ENCODE measurements around the gene IQSEC3.

Gene IQSEC3

DNA sequence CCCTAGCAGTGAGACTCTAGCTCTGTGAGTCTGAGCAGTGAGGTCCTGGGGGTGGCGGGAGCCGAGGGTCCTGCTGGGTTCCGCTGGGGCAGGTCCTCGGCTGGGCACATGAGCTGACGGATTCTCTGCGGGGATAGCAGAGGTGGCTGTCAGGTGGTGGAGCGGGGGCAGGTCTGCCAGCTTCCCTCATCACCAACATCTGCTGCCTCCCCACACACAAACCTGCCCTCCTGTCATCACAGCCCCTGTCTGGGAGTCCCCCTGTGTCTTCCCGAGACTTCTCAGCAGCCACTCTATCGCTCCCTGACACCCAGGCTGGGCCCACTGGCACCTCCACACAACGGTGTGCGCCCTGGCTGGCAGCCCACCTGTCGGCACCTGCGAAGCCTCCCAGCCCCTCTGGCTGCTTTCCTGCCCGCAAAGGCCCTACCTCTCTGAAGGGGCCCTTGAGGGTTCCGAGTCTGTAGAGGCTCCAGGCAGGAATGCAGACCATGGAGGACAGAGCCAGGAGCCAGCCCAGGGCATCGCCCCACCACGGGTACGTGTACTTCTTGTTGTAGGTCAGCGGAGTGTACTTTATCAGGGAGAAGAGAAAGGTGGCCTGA lies 154.5 kb downstream of the IQSEC3 start:
- no peak for DNase-seq

DNA sequence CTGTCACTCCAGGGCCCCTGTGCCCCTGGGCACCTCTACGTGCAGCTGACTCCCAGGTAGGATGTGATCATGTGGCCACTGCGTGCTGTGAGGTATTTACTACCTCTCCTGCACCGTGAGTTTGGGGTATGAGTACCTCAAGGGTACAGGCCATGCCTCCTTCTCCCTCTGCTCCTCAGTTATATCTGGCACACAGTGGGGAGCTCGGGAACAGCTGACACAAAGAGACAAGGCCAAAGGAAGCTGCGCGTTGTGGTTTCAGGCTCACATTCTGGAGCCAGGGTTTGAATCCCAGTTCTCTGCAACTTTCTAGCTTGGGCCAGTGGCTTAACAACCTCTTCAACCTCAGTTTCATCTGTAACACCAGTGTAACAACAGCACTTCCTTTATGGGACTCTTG lies 155.2 kb downstream of the IQSEC3 start:
- DNase-seq, result no peak

DNA sequence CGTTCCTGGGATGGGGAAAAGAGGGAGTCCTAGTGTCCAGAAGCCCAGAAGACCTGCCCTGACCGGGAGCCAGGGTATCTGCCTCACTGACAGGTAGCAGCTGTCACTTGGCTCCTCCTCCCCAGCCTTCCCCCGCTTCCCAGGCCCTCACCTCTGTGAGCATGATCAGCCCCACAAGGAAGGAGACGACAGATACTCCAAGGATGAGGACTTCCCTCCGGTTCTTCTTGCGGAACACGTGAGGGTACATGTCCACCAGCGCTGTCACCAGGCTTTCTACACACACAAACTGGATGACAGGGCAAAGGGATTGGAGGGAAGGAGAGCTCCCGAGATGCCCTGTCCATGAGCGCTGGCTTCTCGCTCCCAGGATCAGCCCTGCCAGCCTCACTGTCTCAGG lies 157.3 kb downstream of the IQSEC3 start:
- DNase-seq, result no peak

DNA sequence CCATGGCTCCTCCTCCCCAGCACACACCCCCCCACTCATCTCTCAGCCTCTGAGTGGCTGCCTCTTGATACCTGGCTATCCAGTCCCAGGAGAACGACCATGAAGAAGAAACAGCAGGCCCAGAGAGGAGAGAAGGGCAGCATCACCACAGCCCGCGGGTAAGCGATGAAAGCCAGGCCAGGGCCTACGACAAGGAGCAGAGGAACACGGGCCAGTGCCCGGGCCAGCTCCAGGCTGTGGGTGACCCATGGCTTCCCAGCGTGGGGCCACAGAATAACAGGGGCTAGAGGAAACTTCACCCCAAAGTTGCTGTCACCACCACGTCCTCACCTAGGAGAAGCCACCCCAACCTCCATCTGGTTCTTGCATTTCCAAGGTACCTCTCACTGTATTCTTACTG lies 157.8 kb downstream of the IQSEC3 start:
- no peak for DNase-seq

DNA sequence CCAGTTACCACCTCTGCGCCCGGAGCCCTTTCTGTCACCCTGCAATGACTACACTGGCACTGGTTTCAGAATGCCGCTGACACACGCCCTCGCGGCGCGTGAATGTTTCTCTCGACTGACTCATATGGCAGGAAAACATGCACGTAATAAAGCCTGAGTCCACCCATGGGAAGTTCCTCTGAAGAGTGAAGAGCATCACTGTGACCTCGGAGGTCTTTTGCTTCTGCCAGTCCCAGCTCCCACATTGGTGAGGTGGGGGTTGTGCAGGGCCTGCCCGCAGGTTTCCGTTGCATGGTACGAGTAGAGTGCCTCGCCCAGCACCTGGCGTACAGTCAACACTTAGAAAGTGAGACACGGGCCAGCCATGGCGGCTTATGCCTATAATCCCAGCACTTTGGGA lies 158.4 kb downstream of the IQSEC3 start:
- no peak for DNase-seq

DNA sequence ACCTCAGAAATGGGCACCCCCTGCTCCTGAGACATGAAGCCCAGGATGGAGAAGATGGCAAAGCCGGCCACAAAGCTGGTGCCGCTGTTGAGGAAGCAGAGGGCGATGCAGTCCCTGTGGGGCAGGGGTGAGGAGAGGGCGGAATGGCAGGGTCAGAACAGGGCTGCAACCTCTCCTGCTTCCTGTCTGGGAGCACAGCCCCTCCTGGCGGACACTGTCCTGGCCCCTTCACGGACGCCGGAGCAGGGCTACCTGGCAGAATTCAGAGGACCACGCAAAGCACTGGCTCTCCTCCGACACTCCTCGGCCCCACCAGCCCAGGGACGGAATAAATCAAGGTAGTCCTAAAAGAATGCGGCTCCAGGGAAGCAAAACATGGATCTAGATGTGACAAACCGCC lies 159.8 kb downstream of the IQSEC3 start:
- DNase-seq, result no peak

DNA sequence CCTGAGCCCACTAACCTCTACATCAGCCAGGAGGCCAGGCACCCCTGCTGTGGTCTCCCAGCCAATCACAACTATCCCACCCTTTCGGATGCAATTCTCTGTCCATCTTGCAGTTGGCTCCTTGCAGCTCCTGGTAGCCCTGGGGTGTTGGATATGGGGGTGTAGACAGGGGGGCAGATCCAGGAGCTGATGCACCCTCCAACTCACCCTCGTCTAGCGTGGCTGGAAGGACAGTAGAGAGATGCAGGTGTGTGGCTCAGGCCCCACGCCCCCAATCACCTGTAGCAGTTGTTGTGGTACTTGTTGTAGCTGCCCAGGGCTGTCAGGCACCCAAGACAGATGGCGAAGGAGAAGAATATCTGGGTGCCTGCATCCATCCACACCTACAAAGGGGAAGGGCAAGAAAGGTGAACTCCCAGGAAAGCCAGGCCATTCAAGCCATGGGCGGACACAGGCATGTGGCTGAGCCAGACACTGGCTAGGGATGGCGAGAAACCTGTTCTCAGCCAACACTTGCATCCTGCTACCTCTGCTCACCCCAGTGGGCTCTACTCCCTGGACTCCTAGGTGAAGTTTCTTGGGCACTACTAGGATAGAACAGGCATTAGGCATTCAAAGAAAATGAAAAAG lies 160.8 kb downstream of the IQSEC3 start:
- DNase-seq, result no peak
